CD8-positive, alpha-beta memory T cell (primary cell): ENCODE results near the gene KBTBD4. TPM values are rescaled to one million over a fixed set of nuclear protein-coding genes. Genes with fewer than 3 reads are reported as not detected.

Experiments
- polyA plus RNA-seq: library from polyadenylated mRNA; unstranded; fragments of 300-500 nt; fragmentation: Illumina TruSeq; gene quantifications from one replicate; pipeline ENCODE4 v1.2.3, GENCODE V29; 2021
- total RNA-seq, 2 experiments: library from RNA; stranded (reverse); gene quantifications; one replicate each; pipeline ENCODE4 v1.2.3, GENCODE V29; 2021

The KBTBD4 gene
- total and polyA plus RNA-seq, 3 experiments from 2014 or later, result 24.8 to 46.5 (median 26.4) TPM

Other genes with a start within 250 kb of the KBTBD4 start
- not detected for gene MYBPC3, start 226.3 kb downstream of the KBTBD4 start, total RNA-seq
- gene MYBPC3, start 226.3 kb downstream of the KBTBD4 start, polyA plus RNA-seq, result not detected
- 1 to 10 TPM; 1.8 to 2.0 TPM for gene SPI1, start 200.4 kb downstream of the KBTBD4 start, total RNA-seq
- gene SPI1, start 200.4 kb downstream of the KBTBD4 start, polyA plus RNA-seq, result not detected
- gene SLC39A13, start 170.4 kb downstream of the KBTBD4 start, total RNA-seq, result 10 to 100 TPM; 20.2 to 23.4 TPM
- gene SLC39A13, start 170.4 kb downstream of the KBTBD4 start, polyA plus RNA-seq, result 39.4 TPM
- 100 to 1,000 TPM; 200 to 219 TPM for gene PSMC3, start 152.5 kb downstream of the KBTBD4 start, total RNA-seq
- gene PSMC3, start 152.5 kb downstream of the KBTBD4 start, polyA plus RNA-seq, result 118 TPM
- gene RAPSN, start 129.8 kb downstream of the KBTBD4 start, total RNA-seq, result under 1 TPM; 0.29 to 0.79 TPM
- gene RAPSN, start 129.8 kb downstream of the KBTBD4 start, polyA plus RNA-seq, result not detected
- 100 to 1,000 TPM; 160 to 168 TPM for gene CELF1, start 25.8 kb downstream of the KBTBD4 start, total RNA-seq
- 80.8 TPM for gene CELF1, start 25.8 kb downstream of the KBTBD4 start, polyA plus RNA-seq
- gene PTPMT1, start 13.4 kb downstream of the KBTBD4 start, total RNA-seq, result 10 to 100 TPM; 53.3 to 53.8 TPM
- 71.2 TPM for gene PTPMT1, start 13.4 kb downstream of the KBTBD4 start, polyA plus RNA-seq
- 100 to 1,000 TPM; 147 to 157 TPM for gene NDUFS3, start 104 bp upstream of the KBTBD4 start, total RNA-seq
- 98.9 TPM for gene NDUFS3, start 104 bp upstream of the KBTBD4 start, polyA plus RNA-seq
- gene FAM180B, start 7.7 kb upstream of the KBTBD4 start, total RNA-seq, result under 1 TPM in 1 of 2 experiments, not detected in 1; 0.20 TPM
- not detected for gene FAM180B, start 7.7 kb upstream of the KBTBD4 start, polyA plus RNA-seq
- under 1 TPM in 1 of 2 experiments, not detected in 1; 0.18 TPM for gene C1QTNF4, start 15.4 kb upstream of the KBTBD4 start, total RNA-seq
- not detected for gene C1QTNF4, start 15.4 kb upstream of the KBTBD4 start, polyA plus RNA-seq
- gene MTCH2, start 63.6 kb upstream of the KBTBD4 start, total RNA-seq, result 100 to 1,000 TPM; 124 to 131 TPM
- gene MTCH2, start 63.6 kb upstream of the KBTBD4 start, polyA plus RNA-seq, result 63.7 TPM
- gene AGBL2, start 136.4 kb upstream of the KBTBD4 start, total RNA-seq, result 1 to 10 TPM; 2.6 to 2.9 TPM
- gene AGBL2, start 136.4 kb upstream of the KBTBD4 start, polyA plus RNA-seq, result 1.0 TPM
- 100 to 1,000 TPM; 103 to 110 TPM for gene FNBP4, start 188.4 kb upstream of the KBTBD4 start, total RNA-seq
- gene FNBP4, start 188.4 kb upstream of the KBTBD4 start, polyA plus RNA-seq, result 40.4 TPM